Measurements from ENCODE around the gene RNF180. TPM values are rescaled to one million over a fixed set of nuclear protein-coding genes. Genes with fewer than 3 reads are reported as not detected.

The RNF180 gene
- total and polyA plus RNA-seq, 2 of the 8 experiments (the other 6 are each of a cell fraction or from before 2014, with no cell fraction given): 0.39 to 2.3 TPM

DNA sequence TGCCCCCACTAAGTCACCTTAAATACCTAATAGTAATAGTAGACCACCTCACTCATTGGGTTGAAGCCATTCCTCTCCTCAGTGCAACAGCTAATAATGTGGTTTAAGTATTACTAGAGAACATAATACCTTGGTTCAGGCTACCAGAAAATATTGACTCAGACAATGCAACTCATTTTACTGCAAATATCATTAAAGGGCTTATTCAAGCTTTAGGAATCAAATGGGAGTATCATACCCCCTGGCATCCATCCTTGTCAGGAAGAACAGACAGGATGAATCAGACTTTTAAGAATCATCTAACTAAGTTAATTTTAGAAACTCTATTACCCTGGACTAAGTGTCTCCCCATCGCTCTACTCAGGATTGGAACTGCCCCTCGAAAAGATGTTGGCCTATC lies 6.8 kb upstream of the RNF180 start:
- Histone ChIP-seq H3K4me3 (ENCODE audit: extremely low read depth in 1 of 4, insufficient read depth in 2 of 4, low read depth in 3 of 4, low read length in 4 of 4) (no peak overlapping the region), H4K20me1 (replicated peaks in 1 of 2; ENCODE audit: control insufficient read depth in 1 of 2, insufficient read depth in 2 of 2, low read length in 2 of 2) (no peaks in the 10 kb centered on the region), H3K9me3 (ENCODE audit: insufficient read depth in 2 of 2, low read depth in 1 of 2, low read length in 1 of 2) (no peaks in the 10 kb centered on the region), H2BK12ac (ENCODE audit: low read depth, low read length) (no peak overlapping the region), H3K23ac (ENCODE audit: insufficient read length) (no peak overlapping the region), H3K23me2 (ENCODE audit: low read depth, low read length) (no peaks in the 10 kb centered on the region), H3K14ac (ENCODE audit: insufficient read length) (no peak overlapping the region), H3K79me2 (ENCODE audit: control insufficient read depth in 1 of 2, insufficient read depth in 2 of 2, low read length in 2 of 2) (no peaks in the 10 kb centered on the region), H3K56ac (replicated peaks; ENCODE audit: insufficient read length, low read depth, low read length) (no peak overlapping the region), H3K4me1 (replicated peaks in 1 of 4; ENCODE audit: control insufficient read depth in 3 of 4, insufficient read depth in 4 of 4, low read length in 3 of 4) (peaks cover 0 to 8% (median 1%) of the 10 kb centered on the region in 4 experiments; a peak in 3 of 7 replicates), H3K9ac (replicated peaks in 1 of 4; ENCODE audit: extremely low read depth in 1 of 4, low read depth in 3 of 4, low read length in 3 of 4) (no peak overlapping the region), H3K4ac (replicated peaks; ENCODE audit: insufficient read length, low read depth, low read length) (no peak overlapping the region), H3K4me2 (ENCODE audit: insufficient read depth in 1 of 2, low read depth in 2 of 2, low read length in 2 of 2) (no peak overlapping the region), H2BK15ac (ENCODE audit: low read length) (no peak overlapping the region), H4K5ac (ENCODE audit: insufficient read length, low read depth, low read length) (no peak overlapping the region), H3K36me3 (ENCODE audit: control insufficient read depth in 2 of 4, insufficient read depth in 4 of 4, low read length in 3 of 4) (no peaks in the 10 kb centered on the region), H3K27me3 (replicated peaks in 1 of 4; ENCODE audit: control insufficient read depth in 3 of 4, extremely low read depth in 1 of 4, insufficient read depth in 3 of 4, low read length in 3 of 4) (no peaks in the 10 kb centered on the region), H2AFZ (ENCODE audit: low read length) (no peak overlapping the region), H2AK5ac (ENCODE audit: low read depth, low read length) (no peak overlapping the region), H4K8ac (ENCODE audit: extremely low read depth, insufficient read depth, low read length) (no peak overlapping the region), H3K27ac (ENCODE audit: low read depth, low read length) (no peak overlapping the region), H2BK5ac (ENCODE audit: low read depth, low read length) (no peak overlapping the region), H3K79me1 (ENCODE audit: low read depth, low read length) (no peaks in the 10 kb centered on the region), H2BK120ac (replicated peaks; ENCODE audit: low read depth, low read length) (no peak overlapping the region), H3K18ac (ENCODE audit: extremely low read depth, low read length) (no peak overlapping the region), H2BK20ac (ENCODE audit: low read length) (no peak overlapping the region), H4K91ac (replicated peaks; ENCODE audit: insufficient read length, low read length) (no peak overlapping the region)
- POLR2A ChIA-PET (ENCODE audit: partially characterized antibody): no interaction called here
- FAIRE-seq (no peak), DNase-seq (ENCODE audit: low read depth in 1 of 2, low spot score in 2 of 2) (no peak)
- TF ChIP-seq KDM4A (IDR thresholded peaks at IDR 0.05; ENCODE audit: low read depth, low read length, severe bottlenecking) (no peak), JUND (IDR thresholded peaks at IDR 0.05; ENCODE audit: low read length) (no peak), HDAC2 (IDR thresholded peaks at IDR 0.05; ENCODE audit: borderline replicate concordance in 1 of 2, low read depth in 2 of 2, low read length in 2 of 2) (no peak), SUZ12 (IDR thresholded peaks at IDR 0.05; ENCODE audit: low read length) (no peak), EGR1 (IDR thresholded peaks at IDR 0.05; ENCODE audit: borderline replicate concordance, low read depth, low read length) (no peak), TAF1 (IDR thresholded peaks at IDR 0.05; ENCODE audit: low read depth, low read length) (no peak), KDM5A (IDR thresholded peaks at IDR 0.05; ENCODE audit: low read length) (no peak), TCF12 (IDR thresholded peaks at IDR 0.05; ENCODE audit: low read depth, low read length) (no peak), GTF2F1 (IDR thresholded peaks at IDR 0.05; ENCODE audit: borderline replicate concordance, low read depth, low read length) (no peak), EZH2 (IDR thresholded peaks at IDR 0.05; ENCODE audit: low read depth, low read length, severe bottlenecking) (no peak), ZNF274 (IDR thresholded peaks at IDR 0.05; ENCODE audit: borderline replicate concordance, extremely low read depth, low read length) (no peak), MAFK (IDR thresholded peaks at IDR 0.05; ENCODE audit: low read depth, low read length) (no peak)
- 100% methylated on average over 2 of the region's 2 CpGs; no CpG with 5 or more reads in 1 of the 2 experiments for WGBS, 2 experiments (ENCODE audit: extremely low coverage in 1 of 2, insufficient coverage in 1 of 2, insufficient read length in 1 of 2, insufficient replicate concordance in 2 of 2, low coverage in 1 of 2, low lambda C conversion rate in 2 of 2, missing lambda C conversion rate in 1 of 2)
- CTCF ChIA-PET (ENCODE audit: partially characterized antibody): interaction anchor here (2.2 kb wide), 1 partner anchor 11 kb away, joined by 13 read pairs; no protein-coding TSS in a partner anchor
